GM23338 (cell line): ENCODE results near the gene STING1. TPM values are rescaled to one million over a fixed set of nuclear protein-coding genes. Genes with fewer than 3 reads are reported as not detected.

Experiments
- ATAC-seq: fragments of 200-7000 bp; cut with Tn5 transposase; 3 replicates; pipeline ENCODE4 v1.9.1; 2020
- DNase-seq: peaks from one replicate; pipeline ENCODE4 v3.0.0-alpha.2; 2015; ENCODE audit warnings: low spot score
- H2AFZ ChIP-seq: fragments of 200-600 bp; sonication (generic); 2 replicates; pipeline ENCODE4 v1.8.0; 2016; ENCODE audit warnings: antibody characterized with exemption, mild to moderate bottlenecking, moderate library complexity
- H3F3A ChIP-seq: fragments of 200-600 bp; sonication (generic); replicated peaks from 2 replicates; pipeline ENCODE4 v1.8.0; 2017; ENCODE audit warnings: antibody characterized with exemption, mixed run types, low read depth
- H3K27ac ChIP-seq: fragments of 200-600 bp; sonication (generic); 2 replicates; pipeline ENCODE4 v1.6.1; 2016; ENCODE audit warnings: low read depth
- H3K27me3 ChIP-seq: fragments of 200-600 bp; sonication (generic); 2 replicates; pipeline ENCODE4 v1.8.0; 2016; ENCODE audit warnings: mild to moderate bottlenecking, mixed run types, moderate library complexity; ENCODE audit not compliant: insufficient read depth
- H3K36me3 ChIP-seq: fragments of 200-600 bp; sonication (generic); 2 replicates; pipeline ENCODE4 v1.8.0; 2016; ENCODE audit warnings: mild to moderate bottlenecking; ENCODE audit not compliant: insufficient read depth
- H3K4me1 ChIP-seq: fragments of 200-600 bp; sonication (generic); 2 replicates; pipeline ENCODE4 v1.8.0; 2016; ENCODE audit warnings: mild to moderate bottlenecking, moderate library complexity; ENCODE audit not compliant: insufficient read depth
- H3K4me2 ChIP-seq: fragments of 200-600 bp; sonication (generic); 2 replicates; pipeline ENCODE4 v1.7.1; 2017; ENCODE audit warnings: mixed run types
- H3K4me3 ChIP-seq: fragments of 200-600 bp; sonication (generic); 2 replicates; pipeline ENCODE4 v1.6.1; 2016; ENCODE audit warnings: mixed run types
- H3K79me2 ChIP-seq: fragments of 200-600 bp; sonication (generic); replicated peaks from 2 replicates; pipeline ENCODE4 v1.8.0; 2017; ENCODE audit warnings: mild to moderate bottlenecking; ENCODE audit not compliant: insufficient read depth
- H3K9me2 ChIP-seq: fragments of 200-600 bp; sonication (generic); 2 replicates; pipeline ENCODE4 v1.8.0; 2017; ENCODE audit not compliant: insufficient read depth
- H4K20me1 ChIP-seq: fragments of 200-600 bp; sonication (generic); replicated peaks from 2 replicates; pipeline ENCODE4 v1.8.0; 2017; ENCODE audit warnings: mild to moderate bottlenecking; ENCODE audit not compliant: insufficient read depth
- H3K27ac Mint-ChIP-seq: 2 replicates; pipeline ENCODE4 v1.8.0; 2020; ENCODE audit warnings: inconsistent platforms, mild to moderate bottlenecking, moderate library complexity, mixed read lengths
- H3K27me3 Mint-ChIP-seq: 3 replicates; pipeline ENCODE4 v1.8.0; 2022; ENCODE audit warnings: low read depth, mild to moderate bottlenecking, moderate library complexity, mixed read lengths, inconsistent platforms; ENCODE audit not compliant: insufficient read depth, poor library complexity
- H3K36me3 Mint-ChIP-seq: 3 replicates; pipeline ENCODE4 v1.8.0; 2021; ENCODE audit warnings: low read depth, mild to moderate bottlenecking, inconsistent platforms, moderate library complexity, mixed read lengths
- H3K4me1 Mint-ChIP-seq: 3 replicates; pipeline ENCODE4 v1.8.0; 2020; ENCODE audit warnings: mild to moderate bottlenecking, inconsistent platforms, mixed read lengths
- H3K4me3 Mint-ChIP-seq: 3 replicates; pipeline ENCODE4 v1.8.0; 2021; ENCODE audit warnings: moderate library complexity, mild to moderate bottlenecking, inconsistent platforms, mixed read lengths
- H3K9me3 Mint-ChIP-seq: 3 replicates; pipeline ENCODE4 v1.8.0; 2020; ENCODE audit warnings: moderate library complexity, mild to moderate bottlenecking, inconsistent platforms, mixed read lengths
- CREB1 ChIP-seq: fragments of 250-450 bp; sonication (Bioruptor Pico); IDR thresholded peaks from 2 replicates; pipeline ENCODE4 v1.5.0; 2020; ENCODE audit warnings: low read depth, mild to moderate bottlenecking, moderate library complexity
- CTCF ChIP-seq, 2 experiments: fragments of 200-600 bp in 1 of 2; sonication (generic) in 1 of 2; conservative IDR thresholded peaks; 2 replicates each; pipeline versions ENCODE4 v1.5.1 to v1.6.1; 2016 to 2017; ENCODE audit warnings: antibody characterized with exemption in 2 of 2, low read depth in 2 of 2, mild to moderate bottlenecking in 2 of 2, moderate library complexity in 1 of 2
- ETS1 ChIP-seq: IDR thresholded peaks from 2 replicates; pipeline ENCODE4 v1.6.1; 2016; ENCODE audit warnings: antibody characterized with exemption
- EZH2 ChIP-seq: fragments of 200-600 bp; sonication (generic); IDR thresholded peaks from one replicate; pipeline ENCODE4 v1.8.0; 2017; ENCODE audit warnings: antibody characterized with exemption, mild to moderate bottlenecking, low read depth; ENCODE audit not compliant: unreplicated experiment
- EZH2phosphoT487 ChIP-seq: fragments of 200-600 bp; sonication (generic); IDR thresholded peaks from one replicate; pipeline ENCODE4 v1.8.1; 2018; ENCODE audit warnings: antibody characterized with exemption; ENCODE audit not compliant: unreplicated experiment
- JUNB ChIP-seq: IDR thresholded peaks from one replicate; pipeline ENCODE4 v1.6.1; 2016; ENCODE audit warnings: antibody characterized with exemption; ENCODE audit not compliant: unreplicated experiment
- NANOG ChIP-seq: IDR thresholded peaks from 2 replicates; pipeline ENCODE4 v1.6.1; 2016; ENCODE audit warnings: antibody characterized with exemption, borderline replicate concordance
- POLR2AphosphoS5 ChIP-seq: IDR thresholded peaks from 2 replicates; pipeline ENCODE4 v1.6.1; 2016; ENCODE audit warnings: antibody characterized with exemption, low read depth
- STAT1 ChIP-seq: IDR thresholded peaks from one replicate; pipeline ENCODE4 v1.6.1; 2016; ENCODE audit warnings: antibody characterized with exemption; ENCODE audit not compliant: unreplicated experiment
- ZNF114 ChIP-seq: fragments of 250-450 bp; sonication (Bioruptor Pico); IDR thresholded peaks from 2 replicates; pipeline ENCODE4 v1.5.0; 2020; ENCODE audit warnings: mild to moderate bottlenecking, moderate library complexity
- ZNF331 ChIP-seq: fragments of 250-450 bp; sonication (Bioruptor Pico); IDR thresholded peaks from 2 replicates; pipeline ENCODE4 v1.5.0; 2020; ENCODE audit warnings: low read depth, mild to moderate bottlenecking, moderate library complexity
- ZNF462 ChIP-seq: fragments of 250-450 bp; sonication (Bioruptor Pico); IDR thresholded peaks from 2 replicates; pipeline ENCODE4 v1.5.0; 2020; ENCODE audit warnings: mild to moderate bottlenecking, moderate library complexity
- polyA plus RNA-seq: library from polyadenylated mRNA; unstranded; fragments of >200 nt; fragmentation: Nextera tagmentation; extraction: Ambion mirVana; gene quantifications from 2 replicates; pipeline ENCODE4 v1.2.1, GENCODE V29; 2016
- total RNA-seq: library from RNA; depleted of rRNA; stranded (reverse); fragments of >200 nt; shearing (Covaris generic); gene quantifications from 2 replicates; pipeline ENCODE4 v1.2.3, GENCODE V29; 2014
- TF ChIP-seq, protein P1 (sequence below): IDR thresholded peaks from one replicate; pipeline ENCODE4 v1.6.1; 2018; ENCODE audit warnings: antibody characterized with exemption; ENCODE audit not compliant: unreplicated experiment

Gene STING1
- total and polyA plus RNA-seq, 2 experiments from 2014 or later = 0.66 TPM; not detected in 1

- H3K27me3 Mint-ChIP-seq = peaks cover 5% of the 10 kb centered on the region
- H3F3A ChIP-seq = no peaks in the 10 kb centered on the region
Observed at GRCh38 chr5:139451878-139452660, 30.5 kb downstream of the STING1 start.

More at GRCh38 chr5:139451878-139452660, 30.5 kb downstream of the STING1 start:
- no peak overlapping the region for H2AFZ ChIP-seq
- no peaks in the 10 kb centered on the region for H3K27me3 ChIP-seq
- no peaks in the 10 kb centered on the region for H3K36me3 ChIP-seq
- no peaks in the 10 kb centered on the region; the same call in 1 of the 3 replicates for H3K4me1 Mint-ChIP-seq
- no peaks in the 10 kb centered on the region for H3K9me3 Mint-ChIP-seq
- H3K36me3 Mint-ChIP-seq = no peaks in the 10 kb centered on the region; the same call in 2 of the 3 replicates
- no peaks in the 10 kb centered on the region for H3K9me2 ChIP-seq
- H3K4me3 ChIP-seq = no peak overlapping the region
- ATAC-seq = no peak
- H3K4me1 ChIP-seq = no peaks in the 10 kb centered on the region
- no peaks in the 10 kb centered on the region for H3K79me2 ChIP-seq
- no peak for DNase-seq
- no peak overlapping the region for H3K27ac ChIP-seq
- no peak overlapping the region for H3K4me3 Mint-ChIP-seq
- no peak overlapping the region for H3K4me2 ChIP-seq
- TF ChIP-seq POLR2AphosphoS5 = no peak
- TF ChIP-seq ZNF114 = no peak
- TF ChIP-seq, protein P1, sequence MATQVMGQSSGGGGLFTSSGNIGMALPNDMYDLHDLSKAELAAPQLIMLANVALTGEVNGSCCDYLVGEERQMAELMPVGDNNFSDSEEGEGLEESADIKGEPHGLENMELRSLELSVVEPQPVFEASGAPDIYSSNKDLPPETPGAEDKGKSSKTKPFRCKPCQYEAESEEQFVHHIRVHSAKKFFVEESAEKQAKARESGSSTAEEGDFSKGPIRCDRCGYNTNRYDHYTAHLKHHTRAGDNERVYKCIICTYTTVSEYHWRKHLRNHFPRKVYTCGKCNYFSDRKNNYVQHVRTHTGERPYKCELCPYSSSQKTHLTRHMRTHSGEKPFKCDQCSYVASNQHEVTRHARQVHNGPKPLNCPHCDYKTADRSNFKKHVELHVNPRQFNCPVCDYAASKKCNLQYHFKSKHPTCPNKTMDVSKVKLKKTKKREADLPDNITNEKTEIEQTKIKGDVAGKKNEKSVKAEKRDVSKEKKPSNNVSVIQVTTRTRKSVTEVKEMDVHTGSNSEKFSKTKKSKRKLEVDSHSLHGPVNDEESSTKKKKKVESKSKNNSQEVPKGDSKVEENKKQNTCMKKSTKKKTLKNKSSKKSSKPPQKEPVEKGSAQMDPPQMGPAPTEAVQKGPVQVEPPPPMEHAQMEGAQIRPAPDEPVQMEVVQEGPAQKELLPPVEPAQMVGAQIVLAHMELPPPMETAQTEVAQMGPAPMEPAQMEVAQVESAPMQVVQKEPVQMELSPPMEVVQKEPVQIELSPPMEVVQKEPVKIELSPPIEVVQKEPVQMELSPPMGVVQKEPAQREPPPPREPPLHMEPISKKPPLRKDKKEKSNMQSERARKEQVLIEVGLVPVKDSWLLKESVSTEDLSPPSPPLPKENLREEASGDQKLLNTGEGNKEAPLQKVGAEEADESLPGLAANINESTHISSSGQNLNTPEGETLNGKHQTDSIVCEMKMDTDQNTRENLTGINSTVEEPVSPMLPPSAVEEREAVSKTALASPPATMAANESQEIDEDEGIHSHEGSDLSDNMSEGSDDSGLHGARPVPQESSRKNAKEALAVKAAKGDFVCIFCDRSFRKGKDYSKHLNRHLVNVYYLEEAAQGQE = no peak
- no peak for TF ChIP-seq ZNF331
- TF ChIP-seq JUNB = no peak
- TF ChIP-seq CTCF (conservative IDR thresholded peaks at IDR 0.05; ENCODE audit: low read depth in 2 of 2) = no peak
- TF ChIP-seq ETS1 = no peak
- TF ChIP-seq EZH2phosphoT487 = no peak
- TF ChIP-seq EZH2 = no peak
- no peak for TF ChIP-seq CREB1 (CRISPR knock-in tag)
- TF ChIP-seq ZNF462 (CRISPR knock-in tag) = no peak
- no peak for TF ChIP-seq STAT1
- no peak for TF ChIP-seq NANOG
- H4K20me1 ChIP-seq = no peaks in the 10 kb centered on the region
- no peak overlapping the region for H3K27ac Mint-ChIP-seq
